Keratinocyte (primary cell): ENCODE measurements around the gene RASA3. TPM values are rescaled to one million over a fixed set of nuclear protein-coding genes. Genes with fewer than 3 reads are reported as not detected.

Source experiments
- DNase-seq: peaks from one replicate; pipeline ENCODE4 v3.0.0-alpha.2; 2011; ENCODE audit warnings: low read depth, missing footprints, low spot score
- FAIRE-seq: peaks from 2 replicates; lab custom pipeline; 2011; peaks lifted over from hg19 to GRCh38; lab: Jason Lieb, UNC
- H2AFZ ChIP-seq: 2 replicates; pipeline ENCODE4 v1.6.0; 2012; ENCODE audit warnings: low read length, control low read depth, inconsistent platforms; ENCODE audit not compliant: control insufficient read depth
- H3K27ac ChIP-seq: 2 replicates; pipeline ENCODE4 v1.5.1; 2011; ENCODE audit warnings: low read length; ENCODE audit not compliant: control insufficient read depth, insufficient read depth
- H3K27me3 ChIP-seq: 3 replicates; pipeline ENCODE4 v1.6.0; 2011; ENCODE audit warnings: low read length; ENCODE audit not compliant: control insufficient read depth, insufficient read depth; ENCODE audit errors: extremely low read depth
- H3K36me3 ChIP-seq, 2 experiments: 2 replicates in 1 of 2; 3 replicates in 1 of 2; pipeline ENCODE4 v1.5.1; 2011; ENCODE audit warnings: low read length in 2 of 2, mild to moderate bottlenecking in 1 of 2; ENCODE audit not compliant: control insufficient read depth in 2 of 2, insufficient read depth in 2 of 2; ENCODE audit errors: extremely low read depth in 1 of 2
- H3K4me1 ChIP-seq: 3 replicates; pipeline ENCODE4 v1.5.1; 2011; ENCODE audit warnings: low read length; ENCODE audit not compliant: control insufficient read depth, insufficient read depth; ENCODE audit errors: extremely low read depth
- H3K4me2 ChIP-seq: 3 replicates; pipeline ENCODE4 v1.6.0; 2011; ENCODE audit warnings: low read depth, low read length; ENCODE audit not compliant: control insufficient read depth, insufficient read depth; ENCODE audit errors: extremely low read depth
- H3K4me3 ChIP-seq, 3 experiments: fragments of 200-600 bp in 1 of 3; sonication (generic) in 1 of 3; 2 replicates in 2 of 3; 3 replicates in 1 of 3; pipeline ENCODE4 v1.5.1; 2011 to 2016; ENCODE audit warnings: low read length in 3 of 3, mild to moderate bottlenecking in 3 of 3, control low read depth in 2 of 3, inconsistent platforms in 1 of 3, low read depth in 1 of 3, mixed read lengths in 1 of 3, mixed run types in 1 of 3, moderate library complexity in 1 of 3; ENCODE audit not compliant: control insufficient read depth in 2 of 3, insufficient read depth in 2 of 3; ENCODE audit errors: extremely low read depth in 1 of 3
- H3K79me2 ChIP-seq: 2 replicates; pipeline ENCODE4 v1.6.0; 2012; ENCODE audit warnings: low read length; ENCODE audit not compliant: control insufficient read depth, insufficient read depth
- H3K9ac ChIP-seq: 3 replicates; pipeline ENCODE4 v1.6.0; 2011; ENCODE audit warnings: low read length; ENCODE audit not compliant: control insufficient read depth, insufficient read depth; ENCODE audit errors: extremely low read depth
- H3K9me1 ChIP-seq: 3 replicates; pipeline ENCODE4 v1.6.0; 2011; ENCODE audit warnings: low read length; ENCODE audit not compliant: control insufficient read depth, insufficient read depth; ENCODE audit errors: extremely low read depth
- H3K9me3 ChIP-seq: 2 replicates; pipeline ENCODE4 v1.5.1; 2012; ENCODE audit warnings: low read depth, low read length; ENCODE audit not compliant: control insufficient read depth
- H4K20me1 ChIP-seq: 3 replicates; pipeline ENCODE4 v1.6.0; 2011; ENCODE audit warnings: low read length; ENCODE audit not compliant: control insufficient read depth, insufficient read depth; ENCODE audit errors: extremely low read depth
- CTCF ChIP-seq, 3 experiments: IDR thresholded peaks in 1 of 3; conservative IDR thresholded peaks in 1 of 3; optimal IDR thresholded peaks in 1 of 3; 2 replicates in 2 of 3; 3 replicates in 1 of 3; pipeline versions ENCODE3 to v1.5.1; 2011; ENCODE audit warnings: low read length in 3 of 3, mild to moderate bottlenecking in 3 of 3, moderate library complexity in 2 of 3, control low read depth in 1 of 3, inconsistent platforms in 1 of 3; ENCODE audit not compliant: insufficient read depth in 2 of 3; ENCODE audit errors: extremely low read depth in 1 of 3
- EZH2 ChIP-seq: IDR thresholded peaks from one replicate; pipeline ENCODE4 v1.6.1; 2012; ENCODE audit warnings: inconsistent platforms, mild to moderate bottlenecking, low read length, moderate library complexity
- dilution Hi-C: fragments of 300-500 bp; cut with MboI; formaldehyde crosslinking; loops from one replicate; pipeline ENCODE4 v1.7.0; 2020; ENCODE audit warnings: low sequenced_read_pairs; ENCODE audit not compliant: extremely low pct_ligation_motif_present
- polyA plus RNA-seq, 5 experiments: library from polyadenylated mRNA; depleted of rRNA in 3 of 5; stranded (reverse) in 3 of 5; stranded (forward) in 1 of 5; unstranded in 1 of 5; fragments of >200 nt; gene quantifications; 1 replicate in 1 of 5; 2 replicates in 3 of 5; 3 replicates in 1 of 5; pipeline versions ENCODE4 v1.2.1 to v1.2.3, GENCODE V29; 2011 to 2012; ENCODE audit warnings: missing spikeins in 2 of 5, low read depth in 1 of 5, low replicate concordance in 1 of 5

RASA3 gene
- polyA plus RNA-seq, 1 donor (not counting 4 experiments of a cell fraction or from before 2014, with no cell fraction given), result 4.1 TPM

DNA sequence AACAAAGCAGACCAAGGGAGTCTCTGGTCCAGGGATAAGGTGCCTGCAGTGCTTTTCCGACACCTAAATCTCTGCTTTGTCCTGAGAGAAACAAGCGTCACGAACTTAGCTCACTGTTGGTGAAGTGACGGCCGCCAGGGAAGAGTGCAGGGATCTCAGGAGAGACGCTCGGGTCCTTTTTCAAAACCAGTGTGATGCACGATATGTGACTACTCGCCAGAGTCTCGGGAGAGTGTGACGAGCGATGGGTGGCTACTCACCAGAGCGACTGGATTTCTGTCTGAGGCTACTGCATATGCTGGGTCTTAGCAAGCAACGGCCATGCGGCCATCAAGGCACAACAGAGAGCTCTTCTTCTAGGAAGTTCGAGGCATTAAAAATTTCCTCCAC is 30.1 kb upstream of the RASA3 start:
- H3K4me1 ChIP-seq, result no peaks in the 10 kb centered on the region
- H3K36me3 ChIP-seq, result no peaks in the 10 kb centered on the region
- H3K9me3 ChIP-seq, result no peaks in the 10 kb centered on the region
- no peaks in the 10 kb centered on the region for H3K79me2 ChIP-seq
- TF ChIP-seq CTCF (optimal IDR thresholded peaks at IDR 0.05 in 1 of 3, IDR thresholded peaks at IDR 0.05 in 1 of 3, conservative IDR thresholded peaks at IDR 0.05 in 1 of 3; ENCODE audit: extremely low read depth in 1 of 3, insufficient read depth in 2 of 3, low read length in 3 of 3) (no peak), EZH2 (no peak)
- H4K20me1 ChIP-seq, result peaks cover 2% of the 10 kb centered on the region
- no peak overlapping the region for H2AFZ ChIP-seq
- no peaks in the 10 kb centered on the region for H3K9me1 ChIP-seq
- H3K4me3 ChIP-seq, result no peak overlapping the region
- FAIRE-seq (no peak), DNase-seq (no peak)
- H3K9ac ChIP-seq, result no peak overlapping the region
- dilution Hi-C loops, result loop anchor here (10.0 kb wide), 1 partner anchor 108 kb away; no protein-coding TSS in a partner anchor
- no peak overlapping the region for H3K27ac ChIP-seq
- H3K4me2 ChIP-seq, result no peak overlapping the region
- H3K27me3 ChIP-seq, result peaks cover 35% of the 10 kb centered on the region

GRCh38 chr13:114161644-114162532 is 29.5 kb upstream of the RASA3 start:
- TF ChIP-seq EZH2, result no peak
- no peak for TF ChIP-seq CTCF (optimal IDR thresholded peaks at IDR 0.05 in 1 of 3, IDR thresholded peaks at IDR 0.05 in 1 of 3, conservative IDR thresholded peaks at IDR 0.05 in 1 of 3; ENCODE audit: extremely low read depth in 1 of 3, insufficient read depth in 2 of 3, low read length in 3 of 3)
- no peaks in the 10 kb centered on the region for H3K9me1 ChIP-seq
- no peak overlapping the region for H3K27ac ChIP-seq
- H3K4me1 ChIP-seq, result no peaks in the 10 kb centered on the region
- peak overlapping the region; percentile 44 for H2AFZ ChIP-seq
- DNase-seq (no peak), FAIRE-seq (no peak)
- no peak overlapping the region for H3K4me3 ChIP-seq
- peak overlapping the region; percentile 35 for H3K4me2 ChIP-seq
- dilution Hi-C loops, result loop anchor here (10.0 kb wide), 1 partner anchor 107 kb away; no protein-coding TSS in a partner anchor
- H3K36me3 ChIP-seq, result no peaks in the 10 kb centered on the region
- no peaks in the 10 kb centered on the region for H3K79me2 ChIP-seq
- H3K9ac ChIP-seq, result no peak overlapping the region
- H3K9me3 ChIP-seq, result no peaks in the 10 kb centered on the region
- H4K20me1 ChIP-seq, result peaks cover 2% of the 10 kb centered on the region
- H3K27me3 ChIP-seq, result peaks cover 33% of the 10 kb centered on the region
